ENCODE measurements around the gene OR10H1. TPM values are rescaled to one million over a fixed set of nuclear protein-coding genes. Genes with fewer than 3 reads are reported as not detected.
"Not testable (repeated sequence)": the region's sequence is repeated elsewhere in the genome, so short reads cannot be mapped to it uniquely, and the experiment has no call there.

The OR10H1 gene
- total and polyA plus RNA-seq, 7 donors = not detected

DNA sequence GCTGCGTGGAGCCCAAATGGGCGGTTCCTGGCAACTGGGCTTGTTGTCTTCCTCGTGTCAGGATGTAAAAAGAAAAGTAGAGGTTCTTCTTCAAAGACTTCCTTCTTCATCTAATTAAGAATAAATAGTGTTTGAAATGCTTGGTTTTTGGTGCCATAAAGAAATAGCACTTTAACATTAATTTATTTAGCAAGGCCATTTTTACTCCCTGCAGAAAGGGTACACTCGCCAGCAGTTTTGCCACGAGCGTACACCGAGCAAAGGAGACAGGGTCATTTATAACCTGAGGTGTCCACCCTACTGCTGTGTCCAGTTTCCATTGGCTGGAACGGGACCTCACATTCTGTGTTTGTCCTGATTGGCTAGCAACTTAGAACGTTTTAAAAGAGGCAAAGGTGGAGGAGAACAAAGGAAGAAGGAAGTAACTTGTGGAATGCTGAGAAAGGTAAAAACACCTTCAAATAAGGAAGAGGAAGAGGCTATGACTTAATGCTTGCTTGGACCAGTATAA lies 21.8 kb upstream of the OR10H1 start:
- Histone ChIP-seq H3K4me3 (peak overlapping the region; percentile 58 to 91 (median 75)), H3K9me3 (no peaks in the 10 kb centered on the region), H3K36me3 (no peaks in the 10 kb centered on the region), H3K27me3 (no peaks in the 10 kb centered on the region), H3K27ac (peak overlapping the region; percentile 90 to 100 (median 98)), H3K4me1 (peaks cover 0 to 13% (median 6%) of the 10 kb centered on the region in 4 donors)
- no peak for TF ChIP-seq POLR2AphosphoS5 (IDR thresholded peaks at IDR 0.05)
- no peak for TF ChIP-seq POLR2A (IDR thresholded peaks at IDR 0.05)
- TF ChIP-seq CTCF (IDR thresholded peaks at IDR 0.05) = no peak
- TF ChIP-seq EP300 (IDR thresholded peaks at IDR 0.05) = no peak
- DNase-seq = no peak
- intact Hi-C loops (cut with DNase I) = loop anchor here (2.0 to 10.0 kb wide), 6 partner anchors 55 to 635 kb away; partner anchors contain the start of genes CYP4F12, EPS15L1, FAM32A and RAB8A
- 0 to 1% methylated on average over 9 of the region's 9 CpGs for WGBS, 2 donors

- 0% methylated on average over 65 of the region's 65 CpGs for WGBS, 2 donors
- Histone ChIP-seq H3K4me3 (peak overlapping the region; percentile 58 to 91 (median 75)), H3K27ac (peak overlapping the region; percentile 90 to 100 (median 98)), H3K9me3 (no peaks in the 10 kb centered on the region), H3K36me3 (no peaks in the 10 kb centered on the region), H3K4me1 (peaks cover 0 to 13% (median 6%) of the 10 kb centered on the region in 4 donors), H3K27me3 (no peaks in the 10 kb centered on the region)
- peak in 2 of 4 donors; percentile 20 to 37 for TF ChIP-seq EP300 (IDR thresholded peaks at IDR 0.05)
- TF ChIP-seq CTCF (IDR thresholded peaks at IDR 0.05) = no peak
- peak; percentile 78 to 92 (median 87) for TF ChIP-seq POLR2AphosphoS5 (IDR thresholded peaks at IDR 0.05)
- peak; percentile 83 to 92 for TF ChIP-seq POLR2A (IDR thresholded peaks at IDR 0.05)
- peak; percentile 99 for DNase-seq
- intact Hi-C loops (cut with DNase I) = loop anchor here (2.0 to 10.0 kb wide), 6 partner anchors 54 to 636 kb away; partner anchors contain the start of genes CYP4F12, EPS15L1, FAM32A and RAB8A
Observed at GRCh38 chr19:15836330-15837220, 21.1 kb upstream of the OR10H1 start.

DNA sequence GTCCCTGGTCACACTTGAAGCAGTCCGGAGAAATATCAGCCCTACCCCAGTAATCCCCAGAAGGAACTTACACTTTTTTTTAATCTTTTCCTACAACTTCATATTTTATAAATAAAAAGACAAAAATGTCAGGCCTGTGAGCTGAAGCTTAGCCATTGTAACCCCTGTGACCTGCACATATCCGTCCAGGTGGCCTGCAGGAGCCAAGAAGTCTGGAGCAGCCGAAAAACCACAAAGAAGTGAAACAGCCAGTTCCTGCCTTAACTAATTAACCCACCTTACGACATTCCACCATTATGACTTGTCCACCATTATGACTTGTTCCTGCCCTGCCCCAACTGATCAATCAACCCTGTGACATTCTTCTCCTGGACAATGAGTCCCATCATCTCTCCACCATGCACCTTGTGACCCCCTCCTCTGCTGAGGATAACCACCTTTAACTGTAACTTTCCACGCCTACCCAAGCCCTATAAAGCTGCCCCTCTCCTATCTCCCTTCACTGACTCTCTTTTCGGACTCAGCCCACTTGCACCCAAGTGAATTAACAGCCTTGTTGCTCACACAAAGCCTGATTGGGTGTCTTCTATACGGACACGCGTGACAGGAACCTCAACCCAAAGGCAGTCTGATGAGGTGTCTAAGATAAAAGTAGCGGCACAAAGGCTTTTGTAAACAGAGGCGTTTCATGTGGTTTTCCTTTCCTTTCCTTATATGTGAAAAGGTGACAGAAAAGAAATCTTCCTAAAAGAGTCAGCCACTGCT lies 20.3 kb upstream of the OR10H1 start:
- not testable (repeated sequence) for DNase-seq, H3K27me3 ChIP-seq, H3K9me3 ChIP-seq, H3K36me3 ChIP-seq
- Histone ChIP-seq H3K27ac (peak overlapping the region; percentile 90 to 100 (median 98)), H3K4me1 (peaks cover 0 to 13% (median 6%) of the 10 kb centered on the region in 4 donors), H3K4me3 (peak overlapping the region; percentile 58 to 91 (median 75))
- intact Hi-C loops (cut with DNase I) = loop anchor here (2.0 to 10.0 kb wide), 6 partner anchors 53 to 637 kb away; partner anchors contain the start of genes CYP4F12, EPS15L1, FAM32A and RAB8A
- 30 to 32% methylated on average over 11 of the region's 11 CpGs for WGBS, 2 donors

DNA sequence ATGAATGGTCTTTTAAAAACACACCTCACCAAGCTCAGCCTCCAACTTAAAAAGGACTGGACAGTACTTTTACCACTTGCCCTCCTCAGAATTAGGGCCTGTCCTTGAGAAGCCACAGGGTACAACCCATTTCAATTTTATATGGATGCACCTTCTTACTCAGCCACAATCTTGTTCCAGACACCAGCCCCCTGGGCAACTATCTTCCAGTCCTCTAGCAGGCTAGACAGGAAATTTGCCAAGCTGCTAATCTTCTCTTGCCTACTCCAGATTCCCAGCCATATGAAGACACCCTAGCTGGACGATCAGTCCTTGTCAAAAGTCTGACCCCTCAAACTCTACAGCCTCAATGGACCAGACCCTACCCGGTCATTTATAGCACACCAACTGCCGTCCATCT lies 18.8 kb upstream of the OR10H1 start:
- 93 to 97% methylated on average over 3 of the region's 3 CpGs for WGBS, 2 donors

GRCh38 chr19:15831626-15832025 lies 16.2 kb upstream of the OR10H1 start:
- no peak overlapping the region for H3K4me3 ChIP-seq
- H3K36me3 ChIP-seq = no peaks in the 10 kb centered on the region
- intact Hi-C loops (cut with DNase I) = loop anchor here (10.0 kb wide), 2 partner anchors 283 to 377 kb away; partner anchors contain the start of gene RAB8A
- H3K27me3 ChIP-seq = peaks cover 0 to 5% (median 0%) of the 10 kb centered on the region in 3 donors
- H3K27ac ChIP-seq = no peak overlapping the region
- WGBS, 2 donors = 89 to 90% methylated on average over 5 of the region's 5 CpGs
- TF ChIP-seq POLR2A (IDR thresholded peaks at IDR 0.05) = no peak
- H3K4me1 ChIP-seq = peaks cover 0 to 8% (median 6%) of the 10 kb centered on the region in 4 donors
- no peak for DNase-seq
- H3K9me3 ChIP-seq = no peaks in the 10 kb centered on the region

More for the DNA sequence above, 18.8 kb upstream of the OR10H1 start:
- H3K4me3 ChIP-seq, H3K27me3 ChIP-seq, DNase-seq, H3K27ac ChIP-seq, H3K36me3 ChIP-seq, H3K9me3 ChIP-seq: not testable (repeated sequence)
- H3K4me1 ChIP-seq = peaks cover 0 to 13% (median 6%) of the 10 kb centered on the region in 4 donors
- intact Hi-C loops (cut with DNase I) = loop anchor here (10.0 kb wide), 2 partner anchors 281 to 379 kb away; partner anchors contain the start of gene RAB8A
